HEK293 (cell line): Measurements from ENCODE around the gene NRG2.
A peak's percentile ranks its signal among the peaks of the same experiment; 100 is the strongest.

Experiments used
- CTCF ChIA-PET: fragments of 350-600 bp; formaldehyde crosslinking; extraction: SDS; loops from one replicate; lab custom pipeline; 2021; ENCODE audit warnings: antibody characterized with exemption; lab: Yijun Ruan, JAX
- POLR2A ChIA-PET: fragments of 300-600 bp; formaldehyde crosslinking; extraction: SDS; loops from one replicate; lab custom pipeline; 2020; ENCODE audit warnings: antibody characterized with exemption, inconsistent platforms; lab: Yijun Ruan, JAX
- H3K27ac ChIP-seq: fragments of 200-500 bp; sonication (Bioruptor generic); 2 replicates; pipeline ENCODE4 v1.5.1; 2014; ENCODE audit warnings: low read depth, low read length, control low read depth, inconsistent platforms; ENCODE audit errors: extremely low read depth
- H3K36me3 ChIP-seq, 2 experiments: fragments of 200-500 bp in 1 of 2; sonication (Bioruptor generic) in 1 of 2; 1 replicate in 1 of 2; 2 replicates in 1 of 2; pipeline ENCODE4 v1.5.1; 2014 to 2017; ENCODE audit warnings: inconsistent platforms in 2 of 2, low read length in 2 of 2; ENCODE audit not compliant: control insufficient read depth in 2 of 2, insufficient read depth in 1 of 2
- H3K4me1 ChIP-seq: fragments of 200-500 bp; sonication (Bioruptor generic); 2 replicates; pipeline ENCODE4 v1.5.1; 2014; ENCODE audit warnings: mild to moderate bottlenecking, low read length, inconsistent platforms; ENCODE audit not compliant: control insufficient read depth, insufficient read depth
- H3K4me3 ChIP-seq: 2 replicates; pipeline ENCODE4 v1.5.1; 2011; ENCODE audit warnings: low read depth, mild to moderate bottlenecking, control low read depth, low read length, moderate library complexity
- H3K9me3 ChIP-seq: fragments of 200-500 bp; sonication (Bioruptor generic); 2 replicates; pipeline ENCODE4 v1.5.1; 2014; ENCODE audit warnings: low read depth, low read length, inconsistent platforms; ENCODE audit not compliant: control insufficient read depth, insufficient read depth
- FEZF1 ChIP-seq: fragments of 450-650 bp; formaldehyde crosslinking; IDR thresholded peaks from 2 replicates; pipeline ENCODE4 v1.5.1; 2016; ENCODE audit warnings: missing biosample characterization, missing genetic modification characterization
- GLIS1 ChIP-seq: fragments of 450-650 bp; formaldehyde crosslinking; IDR thresholded peaks from 2 replicates; pipeline ENCODE4 v1.5.1; 2016; ENCODE audit warnings: missing biosample characterization, missing genetic modification characterization
- KLF17 ChIP-seq: fragments of 450-650 bp; formaldehyde crosslinking; IDR thresholded peaks from 2 replicates; pipeline ENCODE4 v1.5.1; 2016; ENCODE audit warnings: missing biosample characterization, missing genetic modification characterization
- OSR2 ChIP-seq: fragments of 450-650 bp; formaldehyde crosslinking; IDR thresholded peaks from 2 replicates; pipeline ENCODE4 v1.5.1; 2016; ENCODE audit warnings: missing biosample characterization, missing genetic modification characterization
- SP7 ChIP-seq: fragments of 450-650 bp; formaldehyde crosslinking; IDR thresholded peaks from 2 replicates; pipeline ENCODE4 v1.5.1; 2016; ENCODE audit warnings: missing biosample characterization, missing genetic modification characterization
- WT1 ChIP-seq: fragments of 450-650 bp; formaldehyde crosslinking; IDR thresholded peaks from 2 replicates; pipeline ENCODE4 v1.5.1; 2016; ENCODE audit warnings: missing biosample characterization, missing genetic modification characterization
- ZBTB17 ChIP-seq: fragments of 450-650 bp; formaldehyde crosslinking; IDR thresholded peaks from 2 replicates; pipeline ENCODE4 v1.5.1; 2016; ENCODE audit warnings: missing biosample characterization, missing genetic modification characterization
- ZBTB20 ChIP-seq: fragments of 450-650 bp; formaldehyde crosslinking; IDR thresholded peaks from 2 replicates; pipeline ENCODE4 v1.5.1; 2016; ENCODE audit warnings: missing biosample characterization, missing genetic modification characterization
- ZBTB48 ChIP-seq: fragments of 450-650 bp; formaldehyde crosslinking; IDR thresholded peaks from 2 replicates; pipeline ENCODE4 v1.5.1; 2016; ENCODE audit warnings: missing biosample characterization, missing genetic modification characterization
- ZBTB8A ChIP-seq: fragments of 450-650 bp; formaldehyde crosslinking; IDR thresholded peaks from 2 replicates; pipeline ENCODE4 v1.5.1; 2016; ENCODE audit warnings: missing biosample characterization, missing genetic modification characterization
- ZIC2 ChIP-seq: fragments of 450-650 bp; formaldehyde crosslinking; IDR thresholded peaks from 2 replicates; pipeline ENCODE4 v1.5.1; 2016; ENCODE audit warnings: missing biosample characterization, missing genetic modification characterization
- ZNF155 ChIP-seq: fragments of 450-650 bp; formaldehyde crosslinking; IDR thresholded peaks from 2 replicates; pipeline ENCODE4 v1.5.1; 2016; ENCODE audit warnings: missing biosample characterization, missing genetic modification characterization
- ZNF335 ChIP-seq: fragments of 450-650 bp; formaldehyde crosslinking; conservative IDR thresholded peaks from 2 replicates; pipeline ENCODE4 v1.5.1; 2016; ENCODE audit warnings: missing biosample characterization, missing genetic modification characterization
- ZNF366 ChIP-seq: fragments of 450-650 bp; formaldehyde crosslinking; conservative IDR thresholded peaks from 2 replicates; pipeline ENCODE4 v1.5.1; 2016; ENCODE audit warnings: missing biosample characterization, missing genetic modification characterization
- ZNF391 ChIP-seq: fragments of 450-650 bp; formaldehyde crosslinking; IDR thresholded peaks from 2 replicates; pipeline ENCODE4 v1.5.1; 2016; ENCODE audit warnings: low read depth, missing biosample characterization, missing genetic modification characterization, borderline replicate concordance
- ZNF394 ChIP-seq: fragments of 450-650 bp; formaldehyde crosslinking; IDR thresholded peaks from 2 replicates; pipeline ENCODE4 v1.5.1; 2016; ENCODE audit warnings: missing biosample characterization, missing genetic modification characterization, mild to moderate bottlenecking, moderate library complexity, borderline replicate concordance
- ZNF501 ChIP-seq: fragments of 450-650 bp; formaldehyde crosslinking; IDR thresholded peaks from 2 replicates; pipeline ENCODE4 v1.5.1; 2016; ENCODE audit warnings: missing biosample characterization, missing genetic modification characterization
- ZNF518A ChIP-seq: fragments of 450-650 bp; formaldehyde crosslinking; conservative IDR thresholded peaks from 2 replicates; pipeline ENCODE4 v1.5.1; 2016; ENCODE audit warnings: low read depth, missing biosample characterization, missing genetic modification characterization
- ZNF629 ChIP-seq: fragments of 450-650 bp; formaldehyde crosslinking; IDR thresholded peaks from 2 replicates; pipeline ENCODE4 v1.5.1; 2017; ENCODE audit warnings: missing biosample characterization, missing genetic modification characterization
- ZNF660 ChIP-seq: fragments of 450-650 bp; IDR thresholded peaks from 2 replicates; pipeline ENCODE4 v1.5.1; 2018; ENCODE audit warnings: missing biosample characterization, mild to moderate bottlenecking, missing genetic modification characterization
- TF ChIP-seq, protein P1 (sequence below): fragments of 450-650 bp; formaldehyde crosslinking; IDR thresholded peaks from 2 replicates; pipeline ENCODE4 v1.5.1; 2017; ENCODE audit warnings: missing biosample characterization, missing genetic modification characterization

The NRG2 gene

GRCh38 chr5:140018920-140019644, 24.0 kb downstream of the NRG2 start (continued):
- TF ChIP-seq ZIC2 (tag by site-specific recombination) (peak; percentile 77), ZNF629 (tag by site-specific recombination) (peak; percentile 66), OSR2 (tag by site-specific recombination) (peak; percentile 90), ZBTB20 (tag by site-specific recombination) (peak; percentile 52), SP7 (tag by site-specific recombination) (peak; percentile 80), ZNF660 (tag by site-specific recombination) (no peak), WT1 (peak; percentile 88), FEZF1 (peak; percentile 92), ZNF366 (tag by site-specific recombination) (peak; percentile 48; the same call in 1 of the 2 replicates), ZBTB48 (tag by site-specific recombination) (peak; percentile 81), KLF17 (tag by site-specific recombination) (0 out of 2 replicates have a peak, but pooled peaks have one; percentile 33), GLIS1 (peak; percentile 62; the same call in 1 of the 2 replicates), ZNF394 (tag by site-specific recombination) (0 out of 2 replicates have a peak, but pooled peaks have one; percentile 16), ZBTB8A (peak; percentile 62), ZBTB17 (tag by site-specific recombination) (peak; percentile 67), ZNF155 (tag by site-specific recombination) (no peak)
- TF ChIP-seq, protein P1, sequence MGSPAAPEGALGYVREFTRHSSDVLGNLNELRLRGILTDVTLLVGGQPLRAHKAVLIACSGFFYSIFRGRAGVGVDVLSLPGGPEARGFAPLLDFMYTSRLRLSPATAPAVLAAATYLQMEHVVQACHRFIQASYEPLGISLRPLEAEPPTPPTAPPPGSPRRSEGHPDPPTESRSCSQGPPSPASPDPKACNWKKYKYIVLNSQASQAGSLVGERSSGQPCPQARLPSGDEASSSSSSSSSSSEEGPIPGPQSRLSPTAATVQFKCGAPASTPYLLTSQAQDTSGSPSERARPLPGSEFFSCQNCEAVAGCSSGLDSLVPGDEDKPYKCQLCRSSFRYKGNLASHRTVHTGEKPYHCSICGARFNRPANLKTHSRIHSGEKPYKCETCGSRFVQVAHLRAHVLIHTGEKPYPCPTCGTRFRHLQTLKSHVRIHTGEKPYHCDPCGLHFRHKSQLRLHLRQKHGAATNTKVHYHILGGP = peak; percentile 97

DNA sequence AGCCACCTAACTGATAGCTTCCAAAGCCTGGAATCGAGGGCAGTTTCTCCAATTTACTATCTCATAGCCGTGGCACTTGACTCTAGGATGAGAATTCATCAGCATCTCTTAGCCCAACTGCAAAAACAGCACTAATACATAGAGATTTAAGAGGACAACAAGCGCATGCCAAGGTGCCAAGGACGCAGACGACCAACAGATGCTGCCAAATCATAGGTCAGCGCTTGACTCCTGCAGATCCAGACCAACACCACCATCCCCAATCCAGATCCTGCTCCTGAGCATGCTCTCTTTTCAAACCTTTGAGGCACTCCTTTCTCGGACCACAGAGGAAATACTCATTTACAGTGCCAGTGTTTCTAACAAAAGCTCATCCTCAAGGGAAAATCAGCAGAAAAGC, 24.6 kb downstream of the NRG2 start:
- Histone ChIP-seq H3K4me3 (no peak overlapping the region), H3K4me1 (peaks cover 10% of the 10 kb centered on the region), H3K27ac (no peak overlapping the region), H3K9me3 (no peaks in the 10 kb centered on the region), H3K36me3 (no peaks in the 10 kb centered on the region)
- ChIA-PET CTCF (interaction anchor here (0.5 to 1.4 kb wide), 3 partner anchors 50 to 615 kb away, joined by 3 to 5 read pairs (median 3); partner anchors contain the start of gene SPATA24), POLR2A (no interaction called here)
- TF ChIP-seq ZNF518A (tag by site-specific recombination) (no peak), ZNF335 (tag by site-specific recombination) (no peak), ZNF391 (no peak), ZNF394 (tag by site-specific recombination) (no peak), ZNF501 (tag by site-specific recombination) (no peak)
